Neural progenitor cell (in vitro differentiated cells): Measurements from ENCODE around the gene UNC45B. TPM values are rescaled to one million over a fixed set of nuclear protein-coding genes. Genes with fewer than 3 reads are reported as not detected.
"Not testable (repeated sequence)": the region's sequence is repeated elsewhere in the genome, so short reads cannot be mapped to it uniquely, and the experiment has no call there.

Source experiments
- DNase-seq: peaks from one replicate; pipeline ENCODE4 v3.0.0-alpha.2; 2016; ENCODE audit warnings: low spot score
- H2AFZ ChIP-seq: fragments of 200-600 bp; sonication (generic); replicated peaks from 2 replicates; pipeline ENCODE4 v1.6.1; 2016; ENCODE audit warnings: antibody characterized with exemption
- H3F3A ChIP-seq: fragments of 200-600 bp; sonication (generic); 2 replicates; pipeline ENCODE4 v1.6.1; 2016; ENCODE audit warnings: antibody characterized with exemption, low read depth
- H3K27ac ChIP-seq: fragments of 200-600 bp; sonication (generic); 2 replicates; pipeline ENCODE4 v1.5.1; 2016; ENCODE audit warnings: mild to moderate bottlenecking
- H3K27me3 ChIP-seq: fragments of 200-600 bp; sonication (generic); 2 replicates; pipeline ENCODE4 v1.6.1; 2016; ENCODE audit warnings: mild to moderate bottlenecking, moderate library complexity
- H3K36me3 ChIP-seq: fragments of 200-600 bp; sonication (generic); 2 replicates; pipeline ENCODE4 v1.5.1; 2016
- H3K4me1 ChIP-seq: fragments of 200-600 bp; sonication (generic); 2 replicates; pipeline ENCODE4 v1.6.1; 2016; ENCODE audit warnings: mixed run types
- H3K4me2 ChIP-seq: fragments of 200-600 bp; sonication (generic); 2 replicates; pipeline ENCODE4 v1.6.1; 2016
- H3K4me3 ChIP-seq: fragments of 200-600 bp; sonication (generic); 2 replicates; pipeline ENCODE4 v1.5.1; 2016
- H3K79me2 ChIP-seq: fragments of 200-600 bp; sonication (generic); 2 replicates; pipeline ENCODE4 v1.6.1; 2016; ENCODE audit warnings: low read depth
- H3K9ac ChIP-seq: fragments of 200-600 bp; sonication (generic); 2 replicates; pipeline ENCODE4 v1.6.1; 2016
- H3K9me3 ChIP-seq: fragments of 200-600 bp; sonication (generic); 2 replicates; pipeline ENCODE4 v1.5.1; 2016; ENCODE audit warnings: low read depth
- H4K20me1 ChIP-seq: fragments of 200-600 bp; sonication (generic); 2 replicates; pipeline ENCODE4 v1.6.1; 2016; ENCODE audit warnings: low read depth
- H3K27ac Mint-ChIP-seq: 3 replicates; pipeline ENCODE4 v1.8.0; 2021; ENCODE audit warnings: mixed read lengths
- H3K27me3 Mint-ChIP-seq: 2 replicates; pipeline ENCODE4 v1.8.0; 2022; ENCODE audit warnings: low read depth, mild to moderate bottlenecking, inconsistent platforms, moderate library complexity, mixed read lengths; ENCODE audit not compliant: insufficient read depth
- H3K36me3 Mint-ChIP-seq: 3 replicates; pipeline ENCODE4 v1.8.0; 2021; ENCODE audit warnings: mixed read lengths
- H3K4me1 Mint-ChIP-seq: 3 replicates; pipeline ENCODE4 v1.8.0; 2021; ENCODE audit warnings: mixed read lengths
- H3K4me3 Mint-ChIP-seq: 3 replicates; pipeline ENCODE4 v1.8.0; 2021; ENCODE audit warnings: mild to moderate bottlenecking, moderate library complexity, mixed read lengths
- H3K9me3 Mint-ChIP-seq: 3 replicates; pipeline ENCODE4 v1.8.0; 2020; ENCODE audit warnings: mixed read lengths
- EZH2 ChIP-seq: fragments of 200-600 bp; sonication (generic); IDR thresholded peaks from 2 replicates; pipeline ENCODE4 v1.6.1; 2017; ENCODE audit warnings: antibody characterized with exemption, mild to moderate bottlenecking, moderate library complexity
- EZH2phosphoT487 ChIP-seq: fragments of 200-600 bp; sonication (generic); IDR thresholded peaks from 2 replicates; pipeline ENCODE4 v1.6.1; 2017; ENCODE audit warnings: antibody characterized with exemption
- total RNA-seq: library from RNA; depleted of rRNA; stranded (reverse); fragments of >200 nt; gene quantifications from 2 replicates; pipeline ENCODE4 v1.2.3, GENCODE V29; 2015; ENCODE audit warnings: low replicate concordance
- TF ChIP-seq, protein P1 (sequence below): fragments of 200-600 bp; sonication (generic); IDR thresholded peaks from 2 replicates; pipeline ENCODE4 v1.5.1; 2017; ENCODE audit warnings: antibody characterized with exemption, mild to moderate bottlenecking

The UNC45B gene
- total RNA-seq, 1 donor from 2014 or later = not detected

DNA sequence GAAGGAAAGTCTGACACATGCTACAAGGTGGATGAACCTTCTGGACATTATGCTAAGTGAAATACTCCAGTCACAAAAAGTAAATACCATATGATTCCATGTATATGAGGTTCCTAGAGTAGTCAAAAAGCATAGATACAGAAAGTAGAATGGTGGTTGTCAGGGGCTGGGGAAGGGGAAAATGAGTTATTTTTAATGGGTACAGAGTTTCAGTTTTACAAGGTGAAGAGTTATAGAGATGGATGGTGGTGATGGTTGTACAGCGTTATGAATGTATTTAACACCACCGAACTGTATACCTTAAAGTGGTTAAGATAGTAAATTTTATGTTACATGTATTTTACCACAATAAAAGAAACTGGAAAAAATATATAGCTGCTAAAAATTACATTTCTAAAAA is 45.9 kb upstream of the UNC45B start:
- Mint-ChIP-seq H3K27me3 (peaks cover 2% of the 10 kb centered on the region), H3K9me3 (no peaks in the 10 kb centered on the region), H3K4me3 (no peak overlapping the region), H3K36me3 (peaks cover 2% of the 10 kb centered on the region), H3K27ac (no peak overlapping the region), H3K4me1 (no peaks in the 10 kb centered on the region)
- Histone ChIP-seq H3K9ac (no peak overlapping the region), H3K79me2 (no peaks in the 10 kb centered on the region), H3K4me2 (no peak overlapping the region), H3K4me3 (no peak overlapping the region), H4K20me1 (no peaks in the 10 kb centered on the region), H3K27ac (no peak overlapping the region), H2AFZ (no peak overlapping the region), H3K4me1 (no peaks in the 10 kb centered on the region), H3K27me3 (no peaks in the 10 kb centered on the region), H3F3A (no peaks in the 10 kb centered on the region), H3K36me3 (no peaks in the 10 kb centered on the region), H3K9me3 (no peaks in the 10 kb centered on the region)
- TF ChIP-seq, protein P1, sequence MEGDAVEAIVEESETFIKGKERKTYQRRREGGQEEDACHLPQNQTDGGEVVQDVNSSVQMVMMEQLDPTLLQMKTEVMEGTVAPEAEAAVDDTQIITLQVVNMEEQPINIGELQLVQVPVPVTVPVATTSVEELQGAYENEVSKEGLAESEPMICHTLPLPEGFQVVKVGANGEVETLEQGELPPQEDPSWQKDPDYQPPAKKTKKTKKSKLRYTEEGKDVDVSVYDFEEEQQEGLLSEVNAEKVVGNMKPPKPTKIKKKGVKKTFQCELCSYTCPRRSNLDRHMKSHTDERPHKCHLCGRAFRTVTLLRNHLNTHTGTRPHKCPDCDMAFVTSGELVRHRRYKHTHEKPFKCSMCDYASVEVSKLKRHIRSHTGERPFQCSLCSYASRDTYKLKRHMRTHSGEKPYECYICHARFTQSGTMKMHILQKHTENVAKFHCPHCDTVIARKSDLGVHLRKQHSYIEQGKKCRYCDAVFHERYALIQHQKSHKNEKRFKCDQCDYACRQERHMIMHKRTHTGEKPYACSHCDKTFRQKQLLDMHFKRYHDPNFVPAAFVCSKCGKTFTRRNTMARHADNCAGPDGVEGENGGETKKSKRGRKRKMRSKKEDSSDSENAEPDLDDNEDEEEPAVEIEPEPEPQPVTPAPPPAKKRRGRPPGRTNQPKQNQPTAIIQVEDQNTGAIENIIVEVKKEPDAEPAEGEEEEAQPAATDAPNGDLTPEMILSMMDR = no peak
- TF ChIP-seq EZH2 (no peak), EZH2phosphoT487 (no peak)
- no peak for DNase-seq

DNA sequence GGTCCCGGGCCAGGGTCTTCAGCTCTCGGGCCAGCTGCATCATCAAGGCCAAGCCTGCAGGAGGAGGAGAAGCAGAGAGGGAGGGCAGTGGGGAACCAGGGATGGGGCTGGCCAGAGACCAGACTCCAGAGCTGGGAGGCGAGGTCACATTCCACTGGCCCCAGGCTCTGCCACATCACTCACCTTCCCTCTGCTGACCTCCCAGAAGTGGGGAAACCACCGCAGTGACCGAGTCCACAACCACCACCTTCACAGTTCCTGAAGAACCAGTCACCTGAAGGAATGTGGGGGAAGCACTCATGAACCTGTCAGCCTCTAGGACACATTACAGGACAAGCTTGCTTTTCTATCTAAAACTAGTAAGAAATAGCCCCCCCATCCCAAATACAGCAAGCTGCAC is 44.3 kb upstream of the UNC45B start:
- H3K9me3 Mint-ChIP-seq = no peaks in the 10 kb centered on the region
- H2AFZ ChIP-seq = no peak overlapping the region
- no peak overlapping the region for H3K4me3 Mint-ChIP-seq
- no peaks in the 10 kb centered on the region for H3K36me3 ChIP-seq
- H3F3A ChIP-seq = no peaks in the 10 kb centered on the region
- TF ChIP-seq, protein P1 = no peak
- TF ChIP-seq EZH2phosphoT487 (no peak), EZH2 (no peak)
- H3K4me2 ChIP-seq = no peak overlapping the region
- H3K79me2 ChIP-seq = no peaks in the 10 kb centered on the region
- H3K9ac ChIP-seq = no peak overlapping the region
- peaks cover 2% of the 10 kb centered on the region for H3K36me3 Mint-ChIP-seq
- no peaks in the 10 kb centered on the region for H3K4me1 ChIP-seq
- H3K27ac Mint-ChIP-seq = no peak overlapping the region
- H3K27ac ChIP-seq = no peak overlapping the region
- H3K27me3 Mint-ChIP-seq = peaks cover 4% of the 10 kb centered on the region
- no peaks in the 10 kb centered on the region for H3K9me3 ChIP-seq
- H3K27me3 ChIP-seq = no peaks in the 10 kb centered on the region
- H4K20me1 ChIP-seq = no peaks in the 10 kb centered on the region
- no peak for DNase-seq
- H3K4me1 Mint-ChIP-seq = no peaks in the 10 kb centered on the region
- H3K4me3 ChIP-seq = no peak overlapping the region

DNA sequence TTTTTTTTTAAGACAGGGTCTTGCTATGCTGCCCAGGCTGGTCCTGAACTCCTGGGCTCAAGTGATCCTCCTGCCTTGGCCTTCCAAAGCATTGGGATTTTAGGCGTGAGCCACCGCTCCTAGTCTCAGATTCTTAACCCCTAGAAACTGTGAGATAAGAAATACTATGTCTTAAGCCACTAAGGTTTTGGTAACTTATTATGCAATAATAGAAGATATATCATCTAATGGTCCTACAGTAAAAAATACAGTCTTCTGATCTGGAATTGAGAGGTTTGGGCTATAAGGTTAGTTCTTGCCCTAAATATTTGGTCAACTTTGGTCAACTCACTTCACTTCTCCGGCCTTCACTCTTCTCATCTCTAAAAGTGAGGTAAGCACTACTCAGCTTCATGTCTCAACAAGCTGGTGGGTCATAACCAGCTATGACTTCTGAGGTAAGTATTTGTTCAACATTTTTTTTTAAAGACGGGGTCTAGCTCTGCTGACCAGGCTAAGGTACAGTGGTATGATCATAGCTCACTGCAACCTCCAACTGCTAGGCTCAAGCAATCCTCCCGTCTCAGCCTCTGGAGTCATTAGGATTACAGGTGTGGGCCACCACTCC is 42.7 kb upstream of the UNC45B start:
- no peaks in the 10 kb centered on the region for H3K4me1 ChIP-seq
- H3K79me2 ChIP-seq = no peaks in the 10 kb centered on the region
- H3K4me3 Mint-ChIP-seq = no peak overlapping the region
- H3K9me3 Mint-ChIP-seq = no peaks in the 10 kb centered on the region
- no peak for DNase-seq
- H3K36me3 Mint-ChIP-seq = peaks cover 2% of the 10 kb centered on the region
- no peak overlapping the region for H3K27ac ChIP-seq
- H3K36me3 ChIP-seq = no peaks in the 10 kb centered on the region
- no peaks in the 10 kb centered on the region for H3K4me1 Mint-ChIP-seq
- H3K27ac Mint-ChIP-seq = no peak overlapping the region
- no peak overlapping the region for H3K4me2 ChIP-seq
- no peak overlapping the region for H2AFZ ChIP-seq
- no peak overlapping the region for H3K9ac ChIP-seq
- H3K4me3 ChIP-seq = no peak overlapping the region
- H3K27me3 Mint-ChIP-seq = peaks cover 4% of the 10 kb centered on the region
- TF ChIP-seq EZH2 (no peak), EZH2phosphoT487 (no peak)
- TF ChIP-seq, protein P1 = no peak
- H3K9me3 ChIP-seq = no peaks in the 10 kb centered on the region
- H4K20me1 ChIP-seq = no peaks in the 10 kb centered on the region
- no peaks in the 10 kb centered on the region for H3F3A ChIP-seq
- no peaks in the 10 kb centered on the region for H3K27me3 ChIP-seq

DNA sequence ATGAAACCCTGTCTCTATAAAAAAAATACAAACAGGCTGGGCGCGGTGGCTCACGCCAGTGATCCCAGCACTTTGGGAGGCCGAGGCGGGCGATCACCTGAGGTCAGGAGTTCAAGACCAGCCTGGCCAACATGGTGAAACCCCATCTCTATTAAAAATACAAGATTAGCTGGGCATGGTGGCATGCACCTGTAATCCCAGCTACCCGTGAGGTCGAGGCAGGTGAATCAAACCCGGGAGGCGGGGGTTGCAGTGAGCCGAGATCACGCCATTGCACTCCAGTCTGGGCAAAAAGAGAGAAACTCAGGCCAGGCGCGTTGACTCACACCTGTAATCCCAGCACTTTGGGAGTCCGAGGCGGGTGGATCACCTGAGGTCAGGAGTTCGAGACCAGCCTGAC is 36.8 kb upstream of the UNC45B start:
- H3K27me3 Mint-ChIP-seq, H3K36me3 ChIP-seq, H3K4me3 Mint-ChIP-seq, H3K27ac Mint-ChIP-seq, DNase-seq, H3K4me1 Mint-ChIP-seq, H3K36me3 Mint-ChIP-seq, H3K9me3 ChIP-seq, H3K4me2 ChIP-seq, H3K9me3 Mint-ChIP-seq, H2AFZ ChIP-seq, H3F3A ChIP-seq, H3K27ac ChIP-seq, H3K79me2 ChIP-seq, H3K27me3 ChIP-seq, H3K9ac ChIP-seq, H4K20me1 ChIP-seq, H3K4me1 ChIP-seq, H3K4me3 ChIP-seq: not testable (repeated sequence)
